Skin epidermis (tissue), 12 donors: ENCODE measurements around the gene JADE1.

Source experiments
- H3K27ac ChIP-seq, 21 experiments: fragments of 200-600 bp; sonication (generic) in 11 of 21; one replicate each; pipeline ENCODE4 v1.5.0; 2020; ENCODE audit warnings: mild to moderate bottlenecking in 3 of 21, inconsistent platforms in 2 of 21, moderate library complexity in 2 of 21
- H3K4me3 ChIP-seq, 7 experiments: fragments of 200-600 bp; sonication (generic) in 2 of 7; one replicate each; pipeline ENCODE4 v1.5.0; 2020; ENCODE audit warnings: inconsistent platforms in 2 of 7, mild to moderate bottlenecking in 2 of 7, moderate library complexity in 1 of 7

Gene JADE1

DNA sequence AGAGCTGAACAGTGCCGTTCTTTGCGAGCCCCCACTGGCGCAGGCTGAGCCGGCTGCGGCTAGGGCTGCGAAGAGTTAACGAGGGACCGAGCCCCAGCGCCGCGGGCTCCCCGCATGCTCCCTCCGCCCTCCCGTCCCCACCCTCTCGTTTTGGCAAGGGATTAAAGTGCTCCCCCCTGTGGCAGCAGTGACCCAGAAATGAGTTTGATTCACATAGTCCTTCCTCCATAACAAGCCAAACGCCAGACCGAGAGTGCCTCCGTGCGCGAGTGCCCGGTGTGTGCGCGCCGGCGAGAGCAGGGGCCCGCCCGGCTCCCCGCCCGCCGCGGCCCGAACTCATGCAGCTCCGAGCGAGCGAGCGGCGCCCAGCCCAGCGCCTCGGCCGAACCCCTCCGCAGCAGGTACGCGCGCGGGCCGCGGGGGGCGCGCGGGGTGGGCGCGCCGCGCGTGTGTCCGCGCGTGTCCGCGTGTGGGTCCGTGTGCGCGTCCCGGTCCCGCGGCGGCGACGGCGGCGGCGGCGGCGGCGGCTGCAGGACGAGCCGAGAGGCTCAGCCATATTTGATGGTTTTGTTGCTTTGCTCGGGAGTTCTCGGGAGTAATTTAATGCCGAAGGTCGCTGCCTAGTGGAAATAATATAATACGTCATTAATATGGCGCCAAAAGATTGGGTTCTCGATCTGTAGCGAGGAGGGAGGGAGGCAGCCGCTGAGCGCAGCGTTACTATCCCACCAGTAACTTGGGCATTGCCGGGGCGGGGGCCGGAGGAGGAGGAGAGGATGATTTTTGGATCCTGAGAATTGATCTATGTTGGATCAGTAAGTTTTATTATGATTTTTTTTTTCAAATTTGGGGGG lies at the start of gene JADE1:
JADE1 (plus strand) TSS at position 224 of the 854 bp plus-strand sequence. CDS start 22,059 bp downstream, outside the sequence.
- peak within 1 kb of the TSS; percentile 63 to 86 (median 83) for H3K4me3 ChIP-seq
- H3K27ac ChIP-seq, result peak within 1 kb of the TSS; percentile 59 to 92 (median 85)

DNA sequence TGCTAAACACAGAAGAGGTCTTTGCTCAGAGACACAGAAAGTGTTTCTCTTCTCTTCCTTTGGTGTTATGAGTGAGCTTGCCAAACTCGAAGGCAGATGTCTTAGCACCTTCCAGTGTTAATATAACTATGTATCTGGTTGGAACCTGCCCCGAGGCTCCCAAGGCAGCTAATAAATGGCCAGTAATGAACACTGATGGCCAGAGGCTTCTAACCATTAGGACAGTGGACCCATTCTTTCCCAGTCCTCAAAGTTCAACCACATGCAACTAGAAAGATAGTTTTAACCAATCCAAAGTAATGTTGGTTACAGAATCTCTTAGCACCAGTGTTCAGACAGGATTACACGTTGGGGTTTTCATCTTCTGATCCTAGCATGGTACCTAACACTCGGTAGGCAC lies 42.7 kb upstream of the JADE1 start:
- H3K4me3 ChIP-seq, result no peak overlapping the region
- no peak overlapping the region for H3K27ac ChIP-seq

- Histone ChIP-seq H3K4me3 (no peak overlapping the region), H3K27ac (no peak overlapping the region)
Observed at GRCh38 chr4:128768373-128768996, 41.0 kb upstream of the JADE1 start.

DNA sequence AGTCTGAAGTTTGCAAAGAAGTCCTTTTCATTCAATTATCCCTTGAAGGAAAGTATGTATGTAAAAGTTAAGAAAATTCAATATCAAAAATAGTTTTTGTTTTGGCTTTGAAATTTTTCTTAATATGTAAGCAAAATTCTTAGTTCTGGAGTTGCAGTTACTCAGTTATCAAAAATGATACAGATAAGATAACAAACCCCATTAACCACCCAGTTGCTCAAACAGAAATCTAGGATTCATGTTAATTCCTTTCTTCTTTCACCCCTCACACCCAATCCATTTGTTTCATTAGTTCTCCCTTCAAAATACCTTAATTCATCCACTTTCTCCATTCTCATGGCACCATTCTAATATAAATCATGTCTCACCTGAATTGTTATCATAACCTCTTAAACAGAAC lies 40.5 kb upstream of the JADE1 start:
- H3K4me3 ChIP-seq, result no peak overlapping the region
- H3K27ac ChIP-seq, result no peak overlapping the region

- no peak overlapping the region for H3K27ac ChIP-seq
- no peak overlapping the region for H3K4me3 ChIP-seq
Observed at GRCh38 chr4:128770807-128771206, 38.7 kb upstream of the JADE1 start.

- Histone ChIP-seq H3K4me3 (no peak overlapping the region), H3K27ac (no peak overlapping the region)
Observed at GRCh38 chr4:128775477-128775876, 34.0 kb upstream of the JADE1 start.

GRCh38 chr4:128775916-128776315 lies 33.6 kb upstream of the JADE1 start:
- H3K27ac ChIP-seq, result no peak overlapping the region
- no peak overlapping the region for H3K4me3 ChIP-seq

- H3K4me3 ChIP-seq, result no peak overlapping the region
- peak overlapping the region in 1 of 21 experiments; percentile 8 for H3K27ac ChIP-seq
Observed at GRCh38 chr4:128776794-128777216, 32.7 kb upstream of the JADE1 start.

GRCh38 chr4:128780688-128781087 lies 28.8 kb upstream of the JADE1 start:
- H3K27ac ChIP-seq, result no peak overlapping the region
- no peak overlapping the region for H3K4me3 ChIP-seq

DNA sequence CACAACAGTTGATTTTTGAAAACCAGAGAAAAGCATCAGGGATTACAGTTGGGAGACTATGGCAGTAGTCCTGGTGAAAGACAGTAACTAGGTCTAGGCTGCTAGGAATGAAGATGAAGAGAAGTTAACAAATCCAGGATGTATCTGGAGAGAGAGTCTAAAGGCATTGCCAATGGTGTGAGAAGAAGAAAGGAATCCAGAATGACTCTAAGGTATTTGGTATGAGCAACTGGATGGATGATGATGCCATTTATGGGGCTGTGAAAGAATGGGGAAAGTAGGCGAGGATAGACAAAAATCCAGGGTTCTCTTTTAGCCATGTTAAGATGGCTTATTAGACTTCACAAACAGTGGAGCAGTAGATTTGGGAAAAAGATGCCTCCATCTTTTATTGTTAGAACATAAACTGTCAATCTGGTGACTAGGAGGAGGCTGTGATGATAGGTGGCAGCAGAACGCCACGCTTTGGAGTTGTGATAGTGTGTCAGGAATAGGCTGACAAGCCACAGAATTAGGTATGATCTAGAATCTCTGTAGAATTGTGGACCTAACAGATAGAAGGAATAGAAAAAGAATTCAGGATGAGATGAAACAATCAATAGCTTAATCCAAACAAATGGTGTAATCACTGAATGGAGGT lies 27.3 kb upstream of the JADE1 start:
- H3K4me3 ChIP-seq, result no peak overlapping the region
- peak overlapping the region in 1 of 21 experiments; percentile 62 for H3K27ac ChIP-seq

- Histone ChIP-seq H3K4me3 (no peak overlapping the region), H3K27ac (peak overlapping the region in 1 of 21 experiments; percentile 62)
Observed at GRCh38 chr4:128782875-128783614, 26.5 kb upstream of the JADE1 start.

- Histone ChIP-seq H3K27ac (no peak overlapping the region), H3K4me3 (no peak overlapping the region)
Observed at GRCh38 chr4:128787509-128788311, 21.8 kb upstream of the JADE1 start.

DNA sequence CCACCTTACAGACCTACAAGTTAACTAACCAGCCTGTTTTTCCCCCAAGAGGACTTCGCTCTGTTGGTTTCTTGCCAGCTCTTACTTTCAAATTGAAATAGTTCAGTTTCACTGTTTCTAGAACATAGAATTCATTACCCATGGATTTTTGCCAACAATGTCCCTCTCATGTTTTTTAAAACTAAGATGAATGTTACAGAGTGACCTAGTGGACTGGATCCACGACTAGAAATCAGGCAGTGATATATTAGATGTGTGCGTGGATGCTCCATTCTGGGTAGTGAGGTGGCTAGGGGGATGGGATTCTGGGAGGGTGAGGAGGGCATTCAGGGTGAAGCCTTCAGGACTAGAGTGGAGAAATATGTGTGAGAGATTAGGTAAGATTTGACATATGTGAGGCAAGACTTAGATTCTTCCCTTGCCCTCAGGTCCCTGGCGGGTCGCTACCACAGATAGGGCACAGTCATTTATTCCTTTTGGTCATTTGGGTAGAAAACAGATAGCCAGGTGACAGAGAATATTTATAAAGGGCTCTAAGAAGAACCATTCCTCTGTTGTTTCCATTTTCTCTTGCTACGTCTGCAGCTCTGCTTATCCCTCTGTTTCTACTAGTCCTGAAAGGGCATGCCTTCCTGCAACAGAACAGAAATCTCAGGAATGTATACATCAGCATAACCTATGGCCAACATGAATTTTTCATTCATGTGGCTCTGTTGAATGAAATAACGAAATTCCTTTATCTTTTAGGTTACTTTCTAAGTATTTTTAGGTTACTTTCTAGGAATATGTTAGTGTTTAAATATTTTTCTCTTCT lies 15.4 kb upstream of the JADE1 start:
- no peak overlapping the region for H3K27ac ChIP-seq

DNA sequence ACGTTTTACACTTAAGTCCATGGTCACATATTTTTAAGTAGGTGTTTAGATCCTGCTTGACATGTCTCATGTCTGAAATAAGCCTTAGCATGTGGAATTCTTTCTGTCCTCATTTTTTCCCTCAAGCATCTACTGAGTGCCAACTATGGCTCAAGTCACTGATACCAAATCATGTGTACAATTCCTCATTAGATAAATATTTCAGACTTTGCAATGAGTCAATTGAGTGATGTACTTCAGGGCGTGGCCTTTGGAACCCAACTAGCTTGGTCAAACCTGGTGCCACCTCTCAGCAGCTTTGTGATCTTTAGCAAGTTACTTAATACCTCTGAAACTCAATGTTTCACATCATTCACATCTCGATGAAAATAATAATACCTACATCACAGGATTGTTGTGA lies 12.6 kb upstream of the JADE1 start:
- Histone ChIP-seq H3K27ac (peak overlapping the region in 1 of 21 experiments; percentile 13), H3K4me3 (no peak overlapping the region)

More for the DNA sequence above, 15.4 kb upstream of the JADE1 start:
- H3K4me3 ChIP-seq, result no peak overlapping the region

DNA sequence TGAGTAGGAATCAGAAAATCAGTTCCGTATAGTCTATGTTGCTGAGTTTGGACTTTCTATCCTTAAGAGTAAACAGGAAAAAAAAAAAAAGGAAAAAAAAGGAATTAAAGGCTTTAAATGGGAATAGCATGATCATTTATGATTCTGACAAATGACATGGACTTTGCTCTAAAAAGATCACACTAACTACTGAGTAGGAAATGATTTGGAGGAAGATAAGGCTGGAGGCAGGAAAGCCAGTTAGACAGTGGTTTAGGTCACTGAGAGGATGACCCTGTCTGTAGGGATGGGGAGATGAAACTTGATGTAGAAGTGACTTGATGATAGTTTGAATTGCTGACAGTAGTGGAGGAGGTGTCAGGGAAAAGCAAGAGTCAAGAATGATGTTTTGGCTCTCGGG lies 9.2 kb upstream of the JADE1 start:
- Histone ChIP-seq H3K27ac (no peak overlapping the region), H3K4me3 (no peak overlapping the region)

GRCh38 chr4:128800701-128801284 lies 8.7 kb upstream of the JADE1 start:
- Histone ChIP-seq H3K4me3 (no peak overlapping the region), H3K27ac (no peak overlapping the region)

DNA sequence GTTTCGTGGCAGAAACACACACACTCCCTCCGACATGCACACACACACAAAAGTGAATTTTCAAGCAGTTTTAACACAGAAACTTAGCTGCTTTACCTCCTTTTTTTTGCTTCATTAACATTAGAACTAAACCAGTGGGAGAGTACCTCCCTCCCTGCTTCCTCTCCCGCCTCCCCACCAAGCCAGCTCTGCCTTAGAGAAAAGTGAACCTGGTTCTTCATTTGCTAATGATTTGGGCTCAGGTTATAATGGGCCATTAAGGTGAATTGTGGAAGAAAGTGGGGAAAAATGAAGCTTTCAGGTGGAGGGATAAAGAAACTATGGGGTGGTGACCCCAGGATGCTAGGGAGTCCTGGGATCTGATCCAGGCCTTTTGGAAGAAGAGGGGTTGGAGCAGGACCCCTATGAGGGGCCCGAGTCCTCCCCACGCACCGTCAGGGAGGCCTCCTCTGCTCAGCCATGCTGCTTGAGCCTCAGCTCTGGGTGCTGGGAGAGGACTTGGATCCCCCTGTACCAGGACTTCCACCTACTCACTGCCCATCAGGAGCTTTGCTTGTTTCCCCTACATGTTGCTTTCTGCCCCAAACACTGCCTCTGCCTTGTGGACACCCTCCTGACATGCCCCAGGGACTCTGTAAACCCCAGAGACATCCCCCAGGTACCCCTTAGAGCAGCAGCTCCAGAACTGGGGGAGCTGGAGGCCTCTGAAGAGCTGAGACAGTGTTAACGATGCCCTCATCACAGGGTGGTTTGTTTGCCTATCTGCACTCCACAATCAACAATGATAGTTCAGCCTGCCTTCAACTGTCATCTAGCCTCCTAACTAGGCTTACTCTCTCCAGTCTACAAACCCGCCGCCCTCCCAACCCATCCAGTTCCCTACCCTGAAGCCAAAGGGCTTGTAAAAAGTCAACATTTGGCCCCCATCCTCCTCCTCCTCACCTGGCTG lies 6.5 kb upstream of the JADE1 start:
- peak overlapping the region in 4 of 21 experiments; percentile 14 to 63 (median 54) for H3K27ac ChIP-seq
- no peak overlapping the region for H3K4me3 ChIP-seq
